Panc1 (cell line): ENCODE data around the gene NUP50. TPM values are rescaled to one million over a fixed set of nuclear protein-coding genes. Genes with fewer than 3 reads are reported as not detected.

Experiments used
- ATAC-seq: fragments of 200-7000 bp; cut with Tn5 transposase; 2 replicates; pipeline ENCODE4 v1.9.1; 2020; ENCODE audit warnings: mild to moderate bottlenecking, moderate library complexity
- BruUV-seq: library from RNA; stranded (reverse); fragments of 400-500 nt; replicated peaks from 2 replicates; lab custom pipeline; 2021; lab: Mats Ljungman, UMichigan
- CTCF ChIA-PET: fragments of 300-600 bp; sonication (Branson Sonifier 250); formaldehyde crosslinking; loops from one replicate; lab custom pipeline; 2022; ENCODE audit warnings: antibody characterized with exemption; lab: Charles Lee
- POLR2A ChIA-PET: fragments of 300-600 bp; sonication (Branson Sonifier 250); formaldehyde crosslinking; loops from one replicate; lab custom pipeline; 2022; ENCODE audit warnings: antibody characterized with exemption; lab: Charles Lee
- DNase-seq: peaks from one replicate; pipeline ENCODE4 v3.0.0-alpha.2; 2010; ENCODE audit warnings: low read depth, low spot score
- H3K27ac ChIP-seq: 2 replicates; pipeline ENCODE4 v1.5.1; 2011; ENCODE audit warnings: mild to moderate bottlenecking, low read length, inconsistent platforms
- H3K27me3 ChIP-seq: fragments of 200-500 bp; sonication (Bioruptor generic); 2 replicates; pipeline ENCODE4 v1.6.0; 2014; ENCODE audit warnings: low read length, inconsistent platforms; ENCODE audit not compliant: control insufficient read depth, insufficient read depth
- H3K36me3 ChIP-seq: fragments of 200-500 bp; sonication (Bioruptor generic); 2 replicates; pipeline ENCODE4 v1.5.1; 2014; ENCODE audit warnings: inconsistent platforms, mild to moderate bottlenecking, low read length, moderate library complexity; ENCODE audit not compliant: control insufficient read depth, insufficient read depth
- H3K4me1 ChIP-seq: 2 replicates; pipeline ENCODE4 v1.5.1; 2011; ENCODE audit warnings: inconsistent platforms, mild to moderate bottlenecking, low read length, moderate library complexity; ENCODE audit not compliant: control insufficient read depth, insufficient read depth
- H3K4me3 ChIP-seq, 2 experiments: 2 replicates each; pipeline ENCODE4 v1.5.1; 2011 to 2012; ENCODE audit warnings: low read depth in 2 of 2, low read length in 2 of 2, mild to moderate bottlenecking in 2 of 2, inconsistent platforms in 1 of 2, moderate library complexity in 1 of 2
- H3K9me3 ChIP-seq: fragments of 200-500 bp; sonication (Bioruptor generic); 2 replicates; pipeline ENCODE4 v1.5.1; 2014; ENCODE audit warnings: low read depth, mild to moderate bottlenecking, inconsistent platforms, low read length, moderate library complexity; ENCODE audit not compliant: control insufficient read depth, insufficient read depth
- POLR2AphosphoS5 ChIP-seq: IDR thresholded peaks from 2 replicates; pipeline ENCODE4 v1.6.1; 2012; ENCODE audit warnings: mild to moderate bottlenecking, low read depth, low read length, moderate library complexity
- SIN3A ChIP-seq: IDR thresholded peaks from 2 replicates; pipeline ENCODE4 v1.6.1; 2012; ENCODE audit warnings: low read depth, mild to moderate bottlenecking, low read length, moderate library complexity, borderline replicate concordance; ENCODE audit not compliant: insufficient read depth
- TCF7L2 ChIP-seq: IDR thresholded peaks from 2 replicates; pipeline ENCODE4 v1.6.1; 2011; ENCODE audit warnings: mild to moderate bottlenecking, low read depth, low read length, inconsistent platforms
- in situ Hi-C: cut with HindIII; loops from 2 replicates; pipeline ENCODE4 v1.10.0; 2016; ENCODE audit warnings: low sequenced_read_pairs, low pct_unique_long_range_greater_than_20kb
- intact Hi-C: fragments of 100-400 bp; cut with micrococcal nuclease; formaldehyde crosslinking; loops from one replicate; pipeline ENCODE4 v1.10.0; 2022; ENCODE audit not compliant: unreplicated experiment
- total RNA-seq: library from RNA; stranded (reverse); gene quantifications from one replicate; pipeline ENCODE4 v1.2.1, GENCODE V29; 2021; ENCODE audit not compliant: unreplicated experiment
- TF ChIP-seq, protein P1 (sequence below): fragments of 450-650 bp; IDR thresholded peaks from 2 replicates; pipeline ENCODE4 v1.5.1; 2017; ENCODE audit warnings: mild to moderate bottlenecking
- TF ChIP-seq, protein P2 (sequence below), 2 experiments: IDR thresholded peaks; 2 replicates each; pipeline ENCODE4 v1.6.1; 2011 to 2012; ENCODE audit warnings: low read depth in 2 of 2, control low read depth in 1 of 2, low read length in 1 of 2, mild to moderate bottlenecking in 1 of 2, moderate library complexity in 1 of 2; ENCODE audit not compliant: insufficient read depth in 1 of 2

Gene NUP50
- total RNA-seq, 1 experiment from 2014 or later = 52.1 TPM

DNA sequence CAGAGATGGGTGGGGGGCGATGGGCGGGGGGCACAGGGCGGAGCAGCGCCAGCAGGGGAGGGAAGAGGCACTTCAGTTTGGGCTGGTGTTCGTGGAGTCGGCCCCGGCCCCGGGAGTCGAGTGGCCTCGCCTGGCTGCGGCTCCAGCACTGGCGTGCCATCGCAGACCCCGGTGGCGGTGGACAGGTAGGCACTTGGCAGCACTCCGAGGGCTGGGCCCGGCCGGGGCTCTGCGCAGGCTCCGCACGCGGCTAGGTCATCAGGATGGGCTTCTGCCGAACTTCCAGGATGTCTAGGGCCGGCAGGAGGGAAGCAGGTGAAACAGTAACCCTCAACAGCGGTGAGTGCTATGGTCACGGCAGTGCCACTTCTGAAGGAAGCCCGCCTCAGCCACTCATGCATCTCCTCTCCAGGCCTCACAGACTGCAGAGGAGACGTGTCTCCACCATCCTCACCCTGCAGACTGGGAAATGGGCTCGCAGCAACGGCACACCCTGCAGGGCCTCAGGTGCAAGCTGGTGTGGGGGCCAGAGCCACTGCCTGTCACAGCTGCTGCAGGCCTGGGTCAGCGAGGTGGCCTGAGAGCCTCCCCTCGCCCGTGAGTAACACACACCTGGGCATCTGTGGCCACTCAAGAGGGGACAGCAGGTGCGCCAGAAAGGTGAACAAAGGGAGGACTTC lies 33.3 kb downstream of the NUP50 start:
- Histone ChIP-seq H3K27ac (no peak overlapping the region), H3K4me3 (no peak overlapping the region), H3K27me3 (no peaks in the 10 kb centered on the region), H3K4me1 (peaks cover 8% of the 10 kb centered on the region), H3K9me3 (no peaks in the 10 kb centered on the region), H3K36me3 (no peaks in the 10 kb centered on the region)
- TF ChIP-seq, protein P1, sequence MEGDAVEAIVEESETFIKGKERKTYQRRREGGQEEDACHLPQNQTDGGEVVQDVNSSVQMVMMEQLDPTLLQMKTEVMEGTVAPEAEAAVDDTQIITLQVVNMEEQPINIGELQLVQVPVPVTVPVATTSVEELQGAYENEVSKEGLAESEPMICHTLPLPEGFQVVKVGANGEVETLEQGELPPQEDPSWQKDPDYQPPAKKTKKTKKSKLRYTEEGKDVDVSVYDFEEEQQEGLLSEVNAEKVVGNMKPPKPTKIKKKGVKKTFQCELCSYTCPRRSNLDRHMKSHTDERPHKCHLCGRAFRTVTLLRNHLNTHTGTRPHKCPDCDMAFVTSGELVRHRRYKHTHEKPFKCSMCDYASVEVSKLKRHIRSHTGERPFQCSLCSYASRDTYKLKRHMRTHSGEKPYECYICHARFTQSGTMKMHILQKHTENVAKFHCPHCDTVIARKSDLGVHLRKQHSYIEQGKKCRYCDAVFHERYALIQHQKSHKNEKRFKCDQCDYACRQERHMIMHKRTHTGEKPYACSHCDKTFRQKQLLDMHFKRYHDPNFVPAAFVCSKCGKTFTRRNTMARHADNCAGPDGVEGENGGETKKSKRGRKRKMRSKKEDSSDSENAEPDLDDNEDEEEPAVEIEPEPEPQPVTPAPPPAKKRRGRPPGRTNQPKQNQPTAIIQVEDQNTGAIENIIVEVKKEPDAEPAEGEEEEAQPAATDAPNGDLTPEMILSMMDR = no peak
- TF ChIP-seq, protein P2, sequence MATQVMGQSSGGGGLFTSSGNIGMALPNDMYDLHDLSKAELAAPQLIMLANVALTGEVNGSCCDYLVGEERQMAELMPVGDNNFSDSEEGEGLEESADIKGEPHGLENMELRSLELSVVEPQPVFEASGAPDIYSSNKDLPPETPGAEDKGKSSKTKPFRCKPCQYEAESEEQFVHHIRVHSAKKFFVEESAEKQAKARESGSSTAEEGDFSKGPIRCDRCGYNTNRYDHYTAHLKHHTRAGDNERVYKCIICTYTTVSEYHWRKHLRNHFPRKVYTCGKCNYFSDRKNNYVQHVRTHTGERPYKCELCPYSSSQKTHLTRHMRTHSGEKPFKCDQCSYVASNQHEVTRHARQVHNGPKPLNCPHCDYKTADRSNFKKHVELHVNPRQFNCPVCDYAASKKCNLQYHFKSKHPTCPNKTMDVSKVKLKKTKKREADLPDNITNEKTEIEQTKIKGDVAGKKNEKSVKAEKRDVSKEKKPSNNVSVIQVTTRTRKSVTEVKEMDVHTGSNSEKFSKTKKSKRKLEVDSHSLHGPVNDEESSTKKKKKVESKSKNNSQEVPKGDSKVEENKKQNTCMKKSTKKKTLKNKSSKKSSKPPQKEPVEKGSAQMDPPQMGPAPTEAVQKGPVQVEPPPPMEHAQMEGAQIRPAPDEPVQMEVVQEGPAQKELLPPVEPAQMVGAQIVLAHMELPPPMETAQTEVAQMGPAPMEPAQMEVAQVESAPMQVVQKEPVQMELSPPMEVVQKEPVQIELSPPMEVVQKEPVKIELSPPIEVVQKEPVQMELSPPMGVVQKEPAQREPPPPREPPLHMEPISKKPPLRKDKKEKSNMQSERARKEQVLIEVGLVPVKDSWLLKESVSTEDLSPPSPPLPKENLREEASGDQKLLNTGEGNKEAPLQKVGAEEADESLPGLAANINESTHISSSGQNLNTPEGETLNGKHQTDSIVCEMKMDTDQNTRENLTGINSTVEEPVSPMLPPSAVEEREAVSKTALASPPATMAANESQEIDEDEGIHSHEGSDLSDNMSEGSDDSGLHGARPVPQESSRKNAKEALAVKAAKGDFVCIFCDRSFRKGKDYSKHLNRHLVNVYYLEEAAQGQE (IDR thresholded peaks at IDR 0.05; ENCODE audit: insufficient read depth in 1 of 2, low read depth in 2 of 2, low read length in 1 of 2) = no peak
- TF ChIP-seq SIN3A (no peak), TCF7L2 (no peak), POLR2AphosphoS5 (no peak)
- DNase-seq (no peak), ATAC-seq (no peak)
- CTCF ChIA-PET = no interaction called here
- in situ Hi-C loops = no loop called here
- BruUV-seq = no TSS peak
- intact Hi-C loops = no loop called here
- POLR2A ChIA-PET = no interaction called here

DNA sequence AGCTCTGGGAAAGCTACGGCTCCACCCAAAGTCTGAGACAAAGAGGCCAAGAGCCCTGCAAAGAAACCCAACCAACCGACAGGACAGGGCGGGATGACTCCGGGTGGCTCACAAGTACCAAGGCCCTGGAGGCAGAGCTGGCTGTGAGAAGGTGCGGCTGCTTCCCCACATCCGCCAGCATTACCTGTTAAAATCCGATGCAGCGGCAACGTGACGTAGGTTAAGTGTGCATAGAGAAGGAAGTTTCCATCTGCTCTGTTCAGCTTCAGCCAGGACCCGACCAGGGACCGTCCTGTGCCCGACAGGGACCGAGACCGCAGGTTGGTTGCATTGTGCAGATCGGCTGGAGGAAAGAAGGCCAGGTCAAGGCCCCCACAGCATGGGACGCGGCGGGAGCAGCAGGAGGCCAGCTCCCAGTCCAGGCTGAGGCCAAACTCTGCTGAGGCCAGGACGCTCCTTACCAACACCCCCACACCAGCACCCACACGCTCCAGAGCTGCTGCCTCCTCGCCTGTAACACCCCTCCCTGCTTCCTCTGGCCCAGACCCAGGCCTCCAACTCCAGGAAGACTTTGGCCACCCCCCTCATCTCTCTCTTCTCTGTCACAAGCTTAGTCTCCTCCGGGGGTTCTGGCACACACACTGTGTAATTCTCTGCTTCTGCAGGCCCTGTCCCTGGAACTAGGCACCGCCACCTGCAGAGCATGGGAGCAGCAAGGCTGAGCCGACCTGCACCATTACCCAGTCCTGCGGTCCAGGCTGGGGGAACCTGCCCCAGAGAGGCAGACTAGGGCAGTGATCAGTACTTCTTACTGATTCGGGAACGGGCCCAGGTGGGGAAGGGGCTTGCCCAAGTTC lies 34.1 kb downstream of the NUP50 start:
- H3K27me3 ChIP-seq = no peaks in the 10 kb centered on the region
- peaks cover 9% of the 10 kb centered on the region for H3K4me1 ChIP-seq
- POLR2A ChIA-PET = no interaction called here
- no peak for ATAC-seq
- DNase-seq = no peak
- H3K4me3 ChIP-seq = no peak overlapping the region
- intact Hi-C loops (no loop called here), in situ Hi-C loops (no loop called here)
- no peaks in the 10 kb centered on the region for H3K9me3 ChIP-seq
- no peaks in the 10 kb centered on the region for H3K36me3 ChIP-seq
- no peak overlapping the region for H3K27ac ChIP-seq
- TF ChIP-seq, protein P1 = no peak
- TF ChIP-seq, protein P2 (IDR thresholded peaks at IDR 0.05; ENCODE audit: insufficient read depth in 1 of 2, low read depth in 2 of 2, low read length in 1 of 2) = no peak
- TF ChIP-seq POLR2AphosphoS5 = no peak
- TF ChIP-seq TCF7L2 = no peak
- TF ChIP-seq SIN3A = no peak
- CTCF ChIA-PET = no interaction called here
- no TSS peak for BruUV-seq
